H1 (cell line): ENCODE data around the gene SLC25A34. TPM values are rescaled to one million over a fixed set of nuclear protein-coding genes. Genes with fewer than 3 reads are reported as not detected.

Experiments
- CTCF ChIA-PET: fragments of 300-600 bp; sonication (Branson Sonifier 250); formaldehyde crosslinking; loops from one replicate; lab custom pipeline; 2021; ENCODE audit not compliant: partially characterized antibody; lab: Charles Lee
- POLR2A ChIA-PET: fragments of 300-600 bp; sonication (Branson Sonifier 250); formaldehyde crosslinking; loops from one replicate; lab custom pipeline; 2021; ENCODE audit warnings: inconsistent platforms; ENCODE audit not compliant: partially characterized antibody; lab: Charles Lee
- DNase-seq, 2 experiments: peaks; one replicate each; pipeline versions ENCODE4 v3.0.0 to v3.0.0-alpha.2; 2010 to 2022; ENCODE audit warnings: low spot score in 2 of 2, low read depth in 1 of 2, mixed read lengths in 1 of 2
- FAIRE-seq: peaks from 2 replicates; lab custom pipeline; 2011; peaks lifted over from hg19 to GRCh38; lab: Jason Lieb, UNC
- H2AFZ ChIP-seq: 2 replicates; pipeline ENCODE4 v1.8.1; 2012; ENCODE audit warnings: low read length, inconsistent platforms
- H2AK5ac ChIP-seq: 2 replicates; pipeline ENCODE4 v1.6.1; 2013; ENCODE audit warnings: low read depth, low read length
- H2BK120ac ChIP-seq: replicated peaks from 2 replicates; pipeline ENCODE3; 2013; ENCODE audit warnings: low read depth, low read length, inconsistent platforms
- H2BK12ac ChIP-seq: 2 replicates; pipeline ENCODE4 v1.6.1; 2013; ENCODE audit warnings: low read depth, low read length
- H2BK15ac ChIP-seq: 2 replicates; pipeline ENCODE4 v1.6.1; 2013; ENCODE audit warnings: low read length
- H2BK20ac ChIP-seq: 2 replicates; pipeline ENCODE4 v1.6.1; 2013; ENCODE audit warnings: low read length
- H2BK5ac ChIP-seq: 2 replicates; pipeline ENCODE4 v1.6.1; 2013; ENCODE audit warnings: low read depth, low read length
- H3K14ac ChIP-seq: 2 replicates; pipeline ENCODE4 v1.6.1; 2013; ENCODE audit warnings: inconsistent platforms; ENCODE audit not compliant: insufficient read length
- H3K18ac ChIP-seq: 2 replicates; pipeline ENCODE4 v1.6.1; 2013; ENCODE audit warnings: low read length; ENCODE audit errors: extremely low read depth
- H3K23ac ChIP-seq: 2 replicates; pipeline ENCODE4 v1.6.1; 2013; ENCODE audit warnings: inconsistent platforms; ENCODE audit not compliant: insufficient read length
- H3K23me2 ChIP-seq: 2 replicates; pipeline ENCODE4 v1.6.1; 2013; ENCODE audit warnings: low read depth, low read length
- H3K27ac ChIP-seq: 2 replicates; pipeline ENCODE4 v1.6.1; 2011; ENCODE audit warnings: low read depth, low read length, inconsistent platforms
- H3K27me3 ChIP-seq, 4 experiments: replicated peaks in 1 of 4; 1 replicate in 1 of 4; 2 replicates in 3 of 4; pipeline versions ENCODE4 v1.6.1 to v1.8.1; 2011 to 2013; ENCODE audit warnings: low read length in 3 of 4, mild to moderate bottlenecking in 3 of 4, inconsistent platforms in 2 of 4, mixed read lengths in 2 of 4, moderate library complexity in 1 of 4; ENCODE audit not compliant: control insufficient read depth in 3 of 4, insufficient read depth in 3 of 4; ENCODE audit errors: extremely low read depth in 1 of 4
- H3K36me3 ChIP-seq, 4 experiments: 2 replicates each; pipeline versions ENCODE4 v1.6.1 to v1.8.1; 2011 to 2013; ENCODE audit warnings: mild to moderate bottlenecking in 4 of 4, low read length in 3 of 4, moderate library complexity in 2 of 4, control low read depth in 1 of 4, inconsistent platforms in 1 of 4; ENCODE audit not compliant: insufficient read depth in 4 of 4, control insufficient read depth in 2 of 4
- H3K4ac ChIP-seq: replicated peaks from 2 replicates; pipeline ENCODE3; 2013; ENCODE audit warnings: low read length, low read depth, mixed read lengths, inconsistent platforms; ENCODE audit not compliant: insufficient read length
- H3K4me1 ChIP-seq, 4 experiments: replicated peaks in 1 of 4; 1 replicate in 1 of 4; 2 replicates in 3 of 4; pipeline versions ENCODE4 v1.6.1 to v1.8.1; 2011 to 2013; ENCODE audit warnings: low read length in 3 of 4, inconsistent platforms in 2 of 4, mixed read lengths in 1 of 4; ENCODE audit not compliant: insufficient read depth in 4 of 4, control insufficient read depth in 3 of 4
- H3K4me2 ChIP-seq, 2 experiments: 2 replicates each; pipeline versions ENCODE4 v1.6.1 to v1.8.1; 2011 to 2013; ENCODE audit warnings: low read depth in 2 of 2, low read length in 2 of 2, control low read depth in 1 of 2, inconsistent platforms in 1 of 2, mild to moderate bottlenecking in 1 of 2; ENCODE audit not compliant: insufficient read depth in 1 of 2
- H3K4me3 ChIP-seq, 4 experiments: fragments of 200-600, 300-600 bp in 1 of 4; sonication (generic), shearing (Covaris generic), sonication (Bioruptor Twin) in 1 of 4; 2 replicates each; pipeline versions ENCODE4 v1.5.1 to v1.8.1; 2011 to 2016; ENCODE audit warnings: low read length in 4 of 4, low read depth in 3 of 4, control low read depth in 2 of 4, inconsistent platforms in 2 of 4, mild to moderate bottlenecking in 2 of 4, mixed read lengths in 1 of 4, moderate library complexity in 1 of 4; ENCODE audit not compliant: insufficient read depth in 2 of 4; ENCODE audit errors: extremely low read depth in 1 of 4
- H3K56ac ChIP-seq: replicated peaks from 2 replicates; pipeline ENCODE3; 2013; ENCODE audit warnings: low read depth, mild to moderate bottlenecking, mixed read lengths, low read length, inconsistent platforms; ENCODE audit not compliant: insufficient read length
- H3K79me1 ChIP-seq: 2 replicates; pipeline ENCODE4 v1.6.1; 2013; ENCODE audit warnings: low read depth, low read length, control low read depth
- H3K79me2 ChIP-seq, 2 experiments: 2 replicates each; pipeline versions ENCODE4 v1.6.1 to v1.8.1; 2012 to 2013; ENCODE audit warnings: low read length in 2 of 2, mild to moderate bottlenecking in 2 of 2, inconsistent platforms in 1 of 2; ENCODE audit not compliant: insufficient read depth in 2 of 2, control insufficient read depth in 1 of 2
- H3K9ac ChIP-seq, 4 experiments: replicated peaks in 1 of 4; 1 replicate in 1 of 4; 2 replicates in 3 of 4; pipeline versions ENCODE4 v1.6.1 to v1.8.1; 2011 to 2013; ENCODE audit warnings: low read depth in 3 of 4, low read length in 3 of 4, control low read depth in 2 of 4, mild to moderate bottlenecking in 2 of 4, moderate library complexity in 2 of 4, inconsistent platforms in 1 of 4; ENCODE audit errors: extremely low read depth in 1 of 4
- H3K9me3 ChIP-seq, 2 experiments: 2 replicates each; pipeline versions ENCODE4 v1.6.1 to v1.8.1; 2012 to 2013; ENCODE audit warnings: mild to moderate bottlenecking in 2 of 2, moderate library complexity in 2 of 2, control low read depth in 1 of 2, inconsistent platforms in 1 of 2, low read depth in 1 of 2, low read length in 1 of 2, mixed read lengths in 1 of 2; ENCODE audit not compliant: insufficient read depth in 2 of 2
- H4K20me1 ChIP-seq, 2 experiments: replicated peaks in 1 of 2; 2 replicates each; pipeline versions ENCODE3 to v1.8.1; 2011 to 2013; ENCODE audit warnings: inconsistent platforms in 2 of 2, low read length in 2 of 2, mild to moderate bottlenecking in 1 of 2; ENCODE audit not compliant: insufficient read depth in 2 of 2, control insufficient read depth in 1 of 2
- H4K5ac ChIP-seq: 2 replicates; pipeline ENCODE4 v1.6.1; 2013; ENCODE audit warnings: low read length, low read depth, mixed read lengths, inconsistent platforms; ENCODE audit not compliant: insufficient read length
- H4K8ac ChIP-seq: 2 replicates; pipeline ENCODE4 v1.8.0; 2013; ENCODE audit warnings: mild to moderate bottlenecking, moderate library complexity, low read length, inconsistent platforms; ENCODE audit not compliant: insufficient read depth; ENCODE audit errors: extremely low read depth
- H4K91ac ChIP-seq: replicated peaks from 2 replicates; pipeline ENCODE3; 2013; ENCODE audit warnings: low read length, mixed read lengths, inconsistent platforms; ENCODE audit not compliant: insufficient read length
- BACH1 ChIP-seq: IDR thresholded peaks from 2 replicates; pipeline ENCODE4 v1.6.1; 2012; ENCODE audit warnings: low read length, improper control_type of control experiment
- CHD2 ChIP-seq: IDR thresholded peaks from 2 replicates; pipeline ENCODE4 v1.6.1; 2012; ENCODE audit warnings: low read length, improper control_type of control experiment
- TAF1 ChIP-seq: IDR thresholded peaks from 2 replicates; pipeline ENCODE4 v1.6.1; 2011; ENCODE audit warnings: mild to moderate bottlenecking, low read depth, low read length
- WGBS, 2 experiments: shearing (Covaris generic) in 1 of 2; methylation state at CpG; one replicate each; pipeline versions ENCODE4 v1.1.6 to v1.1.7; 2013 to 2015; ENCODE audit warnings: low lambda C conversion rate in 2 of 2, mixed read lengths in 2 of 2, inconsistent platforms in 1 of 2, low coverage in 1 of 2, missing lambda C conversion rate in 1 of 2; ENCODE audit not compliant: insufficient replicate concordance in 2 of 2, insufficient coverage in 1 of 2, insufficient read length in 1 of 2; ENCODE audit errors: extremely low coverage in 1 of 2, missing lambda C conversion rate in 1 of 2; 5-methylcytosine and 5-hydroxymethylcytosine counted together
- polyA plus RNA-seq, 7 experiments: library from polyadenylated mRNA; depleted of rRNA in 3 of 7; stranded (reverse) in 5 of 7; unstranded in 2 of 7; fragments of >200 nt in 5 of 7; fragments of 200-250 nt in 2 of 7; gene quantifications; 1 replicate in 5 of 7; 2 replicates in 1 of 7; 4 replicates in 1 of 7; pipeline versions ENCODE4 v1.2.1 to v1.2.3, GENCODE V29; 2011 to 2013; ENCODE audit warnings: missing spikeins in 2 of 7, mixed read lengths in 2 of 7
- total RNA-seq: library from RNA; stranded (reverse); fragmentation: NEBNext Ultra II Directional; extraction: Animal tissue kit (Norgen Biotek cat#: 25700); gene quantifications from 2 replicates; pipeline ENCODE4 v1.2.1, GENCODE V29; 2021

Gene SLC25A34
- total and polyA plus RNA-seq, 2 of the 8 experiments (the other 6 are each of a cell fraction or from before 2014, with no cell fraction given): 0.48 to 0.62 TPM

DNA sequence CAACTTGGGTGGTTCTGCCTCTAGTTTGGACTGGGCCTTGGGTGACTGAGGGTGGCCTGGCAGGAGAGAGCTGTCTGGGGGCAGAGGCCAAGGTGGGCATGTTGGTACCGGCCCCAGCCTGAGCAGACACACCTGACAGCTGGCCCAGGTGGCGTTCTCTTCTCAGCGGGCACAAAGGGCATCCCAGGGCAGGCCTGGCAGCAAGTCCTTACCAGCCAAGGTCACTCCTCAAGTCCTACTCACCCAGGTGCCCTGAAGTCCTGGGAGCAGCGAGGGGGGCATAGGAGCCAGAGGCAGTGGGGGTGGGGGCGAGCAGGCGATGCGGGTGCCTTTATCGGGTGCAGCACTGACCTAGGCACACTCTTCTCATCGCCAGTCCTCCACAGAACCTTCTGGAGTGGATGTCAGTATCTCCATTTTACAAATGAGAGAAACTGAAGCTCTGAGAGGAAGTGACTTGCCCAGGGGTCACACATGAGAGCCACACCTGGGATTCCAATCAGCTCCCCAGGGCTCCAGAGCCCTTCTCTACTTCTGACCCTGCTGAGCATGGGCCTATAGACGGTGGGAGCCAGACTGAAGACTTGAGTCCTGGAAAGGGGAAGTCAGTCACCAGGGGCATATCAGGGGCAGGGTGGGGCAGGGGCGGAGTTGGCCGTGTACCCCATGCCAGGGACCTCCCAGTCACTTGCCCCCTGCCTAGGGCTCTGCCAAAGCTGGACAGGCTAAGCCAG, 587 bp upstream of the SLC25A34 start:
- Histone ChIP-seq H3K79me2 (no peaks in the 10 kb centered on the region), H2AK5ac (no peak overlapping the region), H3K9me3 (no peaks in the 10 kb centered on the region), H3K4me1 (peaks cover 0 to 14% (median 4%) of the 10 kb centered on the region in 4 experiments; a peak in 4 of 7 replicates), H3K56ac (no peak overlapping the region), H3K4me2 (no peak overlapping the region), H3K27me3 (no peaks in the 10 kb centered on the region), H2AFZ (no peak overlapping the region), H3K36me3 (peaks cover 1 to 8% (median 3%) of the 10 kb centered on the region in 4 experiments; a peak in 5 of 8 replicates), H4K20me1 (peaks cover 4 to 7% of the 10 kb centered on the region in 2 experiments), H2BK20ac (no peak overlapping the region), H3K18ac (no peak overlapping the region; the same call in 1 of the 2 replicates), H4K5ac (no peak overlapping the region), H3K4me3 (no peak overlapping the region), H4K8ac (no peak overlapping the region), H3K4ac (no peak overlapping the region), H2BK120ac (no peak overlapping the region), H3K23me2 (no peaks in the 10 kb centered on the region), H2BK15ac (no peak overlapping the region), H3K79me1 (no peaks in the 10 kb centered on the region), H3K23ac (no peak overlapping the region), H2BK5ac (0 out of 2 replicates have a peak overlapping the region, but pooled peaks have one; percentile 35), H3K27ac (no peak overlapping the region), H3K14ac (no peak overlapping the region), H4K91ac (no peak overlapping the region), H3K9ac (no peak overlapping the region), H2BK12ac (no peak overlapping the region)
- no peak for TF ChIP-seq CHD2
- TF ChIP-seq BACH1: no peak
- no peak for TF ChIP-seq TAF1
- DNase-seq (no peak), FAIRE-seq (no peak)
- 84% methylated on average over 4 of the region's 12 CpGs; no CpG with 5 or more reads in 1 of the 2 experiments for WGBS, 2 experiments
- POLR2A ChIA-PET: interaction anchor here (1.6 to 1.7 kb wide), 2 partner anchors 12 to 13 kb away, joined by 4 read pairs; no protein-coding TSS in a partner anchor
- CTCF ChIA-PET: interaction anchor here (1.1 to 1.2 kb wide), 3 partner anchors 33 to 162 kb away, joined by 3 read pairs; no protein-coding TSS in a partner anchor
